Measurements from ENCODE around the gene PLD5.

DNA sequence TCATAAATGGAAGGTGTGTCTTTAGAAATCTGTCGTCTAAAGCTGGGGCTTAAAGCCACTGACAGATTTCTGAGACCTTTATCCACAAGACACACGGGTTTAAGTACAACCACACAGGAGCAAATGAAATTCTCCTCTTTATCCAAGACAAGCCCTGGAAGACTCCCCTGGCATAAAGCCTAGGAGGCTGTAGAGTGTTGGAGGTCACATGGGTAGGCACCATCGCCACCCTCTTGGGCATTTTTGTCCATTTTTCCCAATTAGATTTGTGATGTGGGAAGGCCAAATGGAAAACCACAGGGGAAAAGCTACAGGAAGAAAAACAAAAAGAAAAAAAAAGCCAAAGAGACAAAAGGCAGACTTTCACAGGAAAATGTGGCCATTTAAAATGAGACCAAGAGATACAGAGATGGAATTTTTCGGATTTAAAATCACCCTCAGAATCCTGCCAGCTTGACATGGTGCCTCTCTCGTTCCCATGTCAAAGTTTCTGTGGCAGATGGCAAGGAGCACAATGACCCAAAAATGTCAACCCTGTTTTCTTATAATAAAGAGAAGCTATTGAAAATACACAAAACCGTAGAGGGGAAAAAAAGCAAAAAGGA lies 91.9 kb downstream of the PLD5 start:
- TF ChIP-seq, protein P1, sequence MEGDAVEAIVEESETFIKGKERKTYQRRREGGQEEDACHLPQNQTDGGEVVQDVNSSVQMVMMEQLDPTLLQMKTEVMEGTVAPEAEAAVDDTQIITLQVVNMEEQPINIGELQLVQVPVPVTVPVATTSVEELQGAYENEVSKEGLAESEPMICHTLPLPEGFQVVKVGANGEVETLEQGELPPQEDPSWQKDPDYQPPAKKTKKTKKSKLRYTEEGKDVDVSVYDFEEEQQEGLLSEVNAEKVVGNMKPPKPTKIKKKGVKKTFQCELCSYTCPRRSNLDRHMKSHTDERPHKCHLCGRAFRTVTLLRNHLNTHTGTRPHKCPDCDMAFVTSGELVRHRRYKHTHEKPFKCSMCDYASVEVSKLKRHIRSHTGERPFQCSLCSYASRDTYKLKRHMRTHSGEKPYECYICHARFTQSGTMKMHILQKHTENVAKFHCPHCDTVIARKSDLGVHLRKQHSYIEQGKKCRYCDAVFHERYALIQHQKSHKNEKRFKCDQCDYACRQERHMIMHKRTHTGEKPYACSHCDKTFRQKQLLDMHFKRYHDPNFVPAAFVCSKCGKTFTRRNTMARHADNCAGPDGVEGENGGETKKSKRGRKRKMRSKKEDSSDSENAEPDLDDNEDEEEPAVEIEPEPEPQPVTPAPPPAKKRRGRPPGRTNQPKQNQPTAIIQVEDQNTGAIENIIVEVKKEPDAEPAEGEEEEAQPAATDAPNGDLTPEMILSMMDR (IDR thresholded peaks at IDR 0.05), result no peak
- TF ChIP-seq POLR2A (IDR thresholded peaks at IDR 0.05), result no peak
- TF ChIP-seq EP300 (IDR thresholded peaks at IDR 0.05), result no peak

Measured in ovary (tissue), 3 donors.